ENCODE measurements around the gene CELA3B.

DNA sequence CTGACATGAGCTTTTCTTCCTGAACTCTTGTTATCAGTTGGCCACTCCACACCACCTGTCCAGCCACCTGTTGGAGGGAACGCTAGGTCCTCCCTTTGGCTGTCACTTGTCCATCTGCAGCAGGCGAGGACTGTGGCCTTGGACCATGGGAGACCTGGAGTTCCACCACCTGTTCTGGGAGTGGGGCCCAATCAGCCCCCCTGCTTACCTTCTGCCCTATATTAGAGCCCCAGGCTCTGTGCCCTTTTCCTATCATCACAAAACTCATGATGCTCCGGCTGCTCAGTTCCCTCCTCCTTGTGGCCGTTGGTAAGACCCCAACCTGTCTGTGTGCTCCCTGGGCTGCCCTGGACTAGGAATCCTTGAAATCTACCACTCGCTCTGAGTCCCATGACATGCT, 24.6 kb downstream of the CELA3B start, which contains the start of gene CELA3A:
- TF ChIP-seq, protein P1, sequence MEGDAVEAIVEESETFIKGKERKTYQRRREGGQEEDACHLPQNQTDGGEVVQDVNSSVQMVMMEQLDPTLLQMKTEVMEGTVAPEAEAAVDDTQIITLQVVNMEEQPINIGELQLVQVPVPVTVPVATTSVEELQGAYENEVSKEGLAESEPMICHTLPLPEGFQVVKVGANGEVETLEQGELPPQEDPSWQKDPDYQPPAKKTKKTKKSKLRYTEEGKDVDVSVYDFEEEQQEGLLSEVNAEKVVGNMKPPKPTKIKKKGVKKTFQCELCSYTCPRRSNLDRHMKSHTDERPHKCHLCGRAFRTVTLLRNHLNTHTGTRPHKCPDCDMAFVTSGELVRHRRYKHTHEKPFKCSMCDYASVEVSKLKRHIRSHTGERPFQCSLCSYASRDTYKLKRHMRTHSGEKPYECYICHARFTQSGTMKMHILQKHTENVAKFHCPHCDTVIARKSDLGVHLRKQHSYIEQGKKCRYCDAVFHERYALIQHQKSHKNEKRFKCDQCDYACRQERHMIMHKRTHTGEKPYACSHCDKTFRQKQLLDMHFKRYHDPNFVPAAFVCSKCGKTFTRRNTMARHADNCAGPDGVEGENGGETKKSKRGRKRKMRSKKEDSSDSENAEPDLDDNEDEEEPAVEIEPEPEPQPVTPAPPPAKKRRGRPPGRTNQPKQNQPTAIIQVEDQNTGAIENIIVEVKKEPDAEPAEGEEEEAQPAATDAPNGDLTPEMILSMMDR (IDR thresholded peaks at IDR 0.05 in 4 of 5, conservative IDR thresholded peaks at IDR 0.05 in 1 of 5): no peak
- TF ChIP-seq POLR2A (IDR thresholded peaks at IDR 0.05): no peak

Data from gastrocnemius medialis (tissue), 4 donors.